ENCODE data around the gene CD22.
"Not testable (repeated sequence)": the region's sequence is repeated elsewhere in the genome, so short reads cannot be mapped to it uniquely, and the experiment has no call there.

The CD22 gene

DNA sequence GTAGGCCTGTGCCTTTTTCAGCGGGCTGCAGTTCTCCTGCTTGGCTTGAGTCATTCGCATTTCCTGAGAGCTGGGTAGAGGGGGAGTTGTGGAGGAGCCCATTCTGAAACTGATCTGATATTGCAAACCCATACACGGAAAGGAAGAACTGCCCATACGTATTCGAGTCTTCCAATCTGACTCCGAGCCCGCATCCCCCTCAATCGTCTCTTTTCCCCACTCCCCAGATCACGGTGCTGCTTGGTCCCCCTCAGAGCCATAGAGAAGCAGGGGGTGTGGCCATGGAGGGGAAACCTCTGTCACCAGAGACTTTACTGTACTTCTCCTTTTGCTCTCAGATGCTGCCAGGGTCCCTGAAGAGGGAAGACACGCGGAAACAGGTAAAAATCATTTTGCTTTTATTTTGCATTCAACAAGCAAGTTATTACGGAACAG, at the start of gene CD22:
CD22 (plus strand) TSS at position 337 of the 435 bp plus-strand sequence. CDS start 2,854 bp downstream, outside the sequence.
- no peak for DNase-seq (ENCODE audit: low spot score)

DNA sequence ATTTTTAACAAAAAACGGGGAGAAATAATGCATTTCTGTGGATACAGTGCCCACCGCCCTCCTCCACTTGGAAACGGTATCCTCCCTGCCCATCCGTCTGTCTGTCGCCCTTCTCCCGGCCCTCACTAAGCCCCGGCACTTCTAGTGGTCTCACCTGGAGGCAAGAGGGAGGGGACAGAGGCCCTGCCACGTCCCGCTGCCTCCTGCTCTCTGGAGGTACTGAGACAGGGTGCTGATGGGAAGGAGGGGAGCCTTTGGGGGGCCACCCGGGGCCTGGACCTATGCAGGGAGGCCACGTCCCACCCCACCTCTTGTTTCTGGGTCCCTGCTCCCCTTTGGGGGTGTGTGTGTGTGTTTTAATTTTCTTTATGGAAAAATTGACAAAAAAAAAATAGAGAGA, 49.6 kb upstream of the CD22 start:
- no peak for DNase-seq (ENCODE audit: low spot score)

DNA sequence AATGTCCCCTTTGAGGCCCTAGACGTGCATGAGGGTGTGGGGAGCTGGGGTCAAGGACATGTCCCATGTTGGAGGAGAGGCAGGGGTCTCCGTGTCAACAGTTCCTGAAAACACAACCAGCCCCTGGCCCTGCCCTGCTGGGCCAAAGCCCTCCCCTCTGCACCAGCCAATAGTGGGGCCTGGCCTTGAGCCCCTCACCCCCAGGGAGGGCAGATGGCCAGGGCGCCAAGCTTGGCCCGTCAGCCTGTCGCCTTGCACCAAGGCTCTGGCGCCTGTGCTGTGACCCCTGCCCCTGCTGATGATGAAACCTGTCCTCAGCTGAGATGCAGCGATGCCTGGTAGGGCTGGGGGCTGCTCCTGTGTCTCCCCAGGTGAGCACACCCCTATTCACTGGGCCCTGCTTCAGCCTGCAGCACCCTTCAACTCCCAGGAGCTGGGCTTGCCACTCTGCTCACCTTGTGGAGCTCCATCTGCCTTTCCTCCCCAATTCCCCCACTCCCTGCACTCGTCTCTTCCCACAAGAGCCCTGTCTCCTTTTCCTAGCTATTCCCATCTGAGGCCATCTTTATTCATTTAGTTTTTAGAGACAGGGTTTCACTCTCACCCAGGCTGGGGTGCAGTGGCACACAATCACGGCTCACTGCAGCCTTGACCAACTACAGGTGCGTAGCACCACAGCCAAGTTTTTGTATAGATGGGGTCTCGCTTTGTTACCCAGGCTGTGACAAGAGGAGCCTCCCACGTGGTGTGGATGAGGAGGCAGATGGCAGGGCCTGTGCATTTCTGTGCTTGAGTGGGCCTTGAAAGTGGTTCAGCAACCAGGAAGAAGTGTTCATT, 48.8 kb upstream of the CD22 start:
- no peak for DNase-seq (ENCODE audit: low spot score)

DNA sequence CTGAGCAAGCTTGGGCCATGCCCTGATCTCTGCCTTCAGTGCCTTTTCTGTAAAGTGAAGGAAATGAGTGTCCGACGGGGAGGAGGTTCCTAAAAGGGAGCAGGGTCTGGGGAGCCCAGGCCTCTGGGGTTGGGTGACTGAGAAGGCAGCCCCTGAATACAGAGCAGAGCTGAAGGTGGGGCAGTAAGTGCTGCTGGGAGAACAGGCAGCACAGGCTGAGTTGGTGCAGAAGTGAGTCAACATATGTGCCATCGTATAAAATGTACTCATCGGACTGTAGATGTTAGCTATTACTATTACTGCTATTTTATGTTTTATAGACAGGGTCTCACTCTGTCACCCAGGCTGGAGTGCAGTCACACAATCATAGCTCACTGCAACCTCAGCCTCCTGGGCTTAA, 47.7 kb upstream of the CD22 start:
- no peak for DNase-seq (ENCODE audit: low spot score)

DNA sequence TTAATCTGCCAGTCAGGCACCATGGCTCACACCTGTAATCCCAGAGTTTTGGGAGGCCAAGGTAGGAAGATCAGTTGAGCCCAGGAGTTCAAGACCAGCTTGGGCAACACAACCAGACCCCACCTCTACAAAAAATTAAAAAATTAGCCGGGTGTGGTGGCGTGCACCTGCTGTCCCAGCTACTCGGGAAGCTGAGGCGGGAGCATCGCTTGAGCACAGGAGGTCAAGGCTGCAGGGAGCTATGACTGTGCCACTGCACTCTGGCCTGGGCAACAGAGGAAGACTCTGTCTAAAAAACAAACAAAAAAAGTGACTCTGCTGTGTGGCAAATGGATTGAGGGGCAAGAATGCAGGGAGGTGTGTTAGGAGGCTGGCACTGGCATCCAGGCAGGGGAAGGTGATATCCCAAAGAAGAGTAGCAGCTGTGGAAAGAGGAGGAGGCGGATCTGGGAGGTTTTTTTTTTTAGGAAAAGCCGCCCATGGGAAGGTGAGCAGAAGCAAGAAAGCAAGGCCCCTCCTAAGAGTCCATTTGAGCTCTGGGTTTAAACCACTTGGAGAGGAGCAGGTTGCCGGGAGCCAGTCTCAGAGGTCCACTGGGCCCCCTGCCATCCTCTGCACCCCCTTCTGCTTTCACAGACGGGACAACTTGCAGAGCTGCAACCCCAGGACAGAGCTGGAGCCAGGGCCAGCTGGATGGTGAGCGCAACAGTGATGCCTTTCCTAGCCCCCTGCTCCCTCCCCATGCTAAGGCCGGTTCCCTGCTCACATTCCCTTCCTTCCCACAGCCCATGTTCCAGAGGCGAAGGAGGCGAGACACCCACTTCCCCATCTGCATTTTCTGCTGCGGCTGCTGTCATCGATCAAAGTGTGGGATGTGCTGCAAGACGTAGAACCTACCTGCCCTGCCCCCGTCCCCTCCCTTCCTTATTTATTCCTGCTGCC, 44.6 kb upstream of the CD22 start:
- no peak for DNase-seq (ENCODE audit: low spot score)

DNA sequence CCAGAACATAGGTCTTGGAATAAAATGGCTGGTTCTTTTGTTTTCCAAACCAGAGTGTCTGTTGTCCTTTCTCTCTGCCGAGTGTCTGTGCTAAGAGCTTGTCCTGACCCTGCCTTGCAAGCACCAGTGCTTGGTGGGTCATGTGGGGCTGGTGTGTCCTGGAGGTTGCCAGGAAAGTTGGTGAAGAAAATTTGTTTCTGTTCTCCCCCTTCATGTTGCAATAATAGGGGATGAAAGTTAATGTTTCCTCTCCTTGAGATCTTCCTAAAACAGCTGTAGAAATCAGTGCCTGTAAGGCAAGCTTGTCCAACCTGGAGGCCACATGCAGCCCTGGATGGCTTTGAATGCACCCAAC, 43.9 kb upstream of the CD22 start:
- DNase-seq (ENCODE audit: low spot score), result no peak

DNA sequence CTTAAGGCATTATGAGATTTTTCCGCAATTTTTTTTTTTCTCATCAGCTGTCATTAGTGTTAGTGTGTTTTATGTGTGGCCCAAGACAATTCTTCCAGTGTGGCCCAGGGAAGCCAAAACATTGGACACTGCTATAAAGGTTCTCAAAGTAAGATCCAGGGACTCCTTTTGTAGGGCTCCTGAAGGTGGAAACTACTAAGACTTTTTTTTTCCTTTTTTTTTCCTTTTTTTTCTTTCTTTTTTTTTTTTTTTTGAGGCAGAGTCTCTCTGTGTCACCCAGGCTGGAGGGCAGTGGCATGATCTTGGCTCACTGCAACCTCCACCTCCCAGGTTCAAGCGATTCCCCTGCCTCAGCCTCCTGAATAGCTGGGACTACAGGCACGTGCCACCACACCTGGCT, 43.5 kb upstream of the CD22 start:
- DNase-seq (ENCODE audit: low spot score), result not testable (repeated sequence)

DNA sequence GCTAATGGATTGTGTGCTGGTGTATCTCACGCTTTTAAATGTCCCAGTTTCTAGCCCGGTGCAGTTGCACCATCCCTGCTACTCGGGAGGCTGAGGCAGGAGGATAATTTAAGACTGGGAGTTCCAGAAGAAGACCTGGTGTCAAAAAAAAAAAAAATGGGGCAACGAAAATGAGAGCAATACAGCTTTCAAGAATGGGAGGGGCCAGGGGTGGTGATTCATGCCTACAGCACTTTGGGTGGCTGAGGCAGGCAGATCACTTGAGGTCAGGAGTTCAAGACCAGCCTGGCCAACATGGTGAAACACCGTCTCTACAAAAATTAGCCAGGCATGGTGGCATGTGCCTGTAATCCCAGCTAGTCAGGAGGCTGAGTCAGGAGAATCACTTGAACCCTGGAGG, 42.9 kb upstream of the CD22 start:
- not testable (repeated sequence) for DNase-seq (ENCODE audit: low spot score)

DNA sequence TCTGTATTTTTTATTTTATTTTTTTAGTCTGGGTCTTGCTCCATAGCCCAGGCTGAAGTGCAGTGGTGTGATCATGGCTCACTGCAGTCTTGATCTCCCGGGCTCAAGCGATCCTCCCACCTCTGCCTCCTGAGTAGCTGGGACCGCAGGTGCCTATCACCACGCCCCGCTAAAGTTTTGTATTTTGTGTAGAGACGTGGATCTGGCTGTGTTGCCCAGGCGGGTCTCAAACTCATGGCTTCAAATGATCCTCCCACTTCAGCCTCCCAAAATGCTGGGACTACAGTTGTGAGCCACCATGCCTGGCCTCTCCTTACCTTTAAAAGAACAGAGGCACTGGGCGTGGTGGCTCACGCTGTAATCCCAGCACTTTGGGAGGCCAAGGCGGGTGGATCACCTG, 41.3 kb upstream of the CD22 start:
- no peak for DNase-seq (ENCODE audit: low spot score)

DNA sequence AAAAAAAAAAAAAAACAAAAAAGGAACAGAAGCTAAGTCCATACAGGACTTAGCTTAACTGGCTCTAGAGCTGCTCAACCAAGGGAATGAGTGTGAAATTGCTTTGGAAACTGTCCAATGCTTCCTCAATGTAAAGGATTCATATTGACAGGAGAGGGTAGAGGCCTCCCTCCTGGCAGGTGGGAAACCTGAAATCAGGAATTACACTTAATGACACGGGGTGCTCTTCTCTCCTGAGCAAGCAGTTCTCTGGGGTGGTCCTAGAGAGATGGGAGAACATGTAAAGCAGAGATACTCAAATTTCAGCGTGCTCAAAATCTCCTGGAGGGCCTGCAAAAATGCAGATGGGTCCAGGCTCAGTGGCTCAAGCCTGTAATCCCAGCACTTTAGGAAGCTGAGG, 40.7 kb upstream of the CD22 start:
- DNase-seq (ENCODE audit: low spot score), result no peak

DNA sequence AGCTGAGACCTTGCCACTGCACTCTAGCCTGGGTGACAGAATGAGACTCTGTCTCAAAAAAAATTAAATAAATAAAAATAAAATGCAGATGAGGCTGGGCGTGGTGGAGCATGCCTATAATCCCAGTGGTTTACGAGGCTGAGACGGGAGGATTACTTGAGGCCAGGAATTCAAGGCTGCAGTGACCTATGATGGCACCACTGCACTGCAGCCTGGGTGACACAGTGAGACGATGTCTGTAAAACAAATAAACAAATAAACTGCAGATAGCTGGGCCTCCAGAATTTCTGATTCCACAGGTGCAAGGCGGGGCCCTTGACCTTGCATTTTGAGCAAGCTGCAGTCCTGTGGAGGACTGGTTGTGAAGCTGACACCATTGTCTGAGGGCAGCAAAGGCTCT, 40.1 kb upstream of the CD22 start:
- no peak for DNase-seq (ENCODE audit: low spot score)

DNA sequence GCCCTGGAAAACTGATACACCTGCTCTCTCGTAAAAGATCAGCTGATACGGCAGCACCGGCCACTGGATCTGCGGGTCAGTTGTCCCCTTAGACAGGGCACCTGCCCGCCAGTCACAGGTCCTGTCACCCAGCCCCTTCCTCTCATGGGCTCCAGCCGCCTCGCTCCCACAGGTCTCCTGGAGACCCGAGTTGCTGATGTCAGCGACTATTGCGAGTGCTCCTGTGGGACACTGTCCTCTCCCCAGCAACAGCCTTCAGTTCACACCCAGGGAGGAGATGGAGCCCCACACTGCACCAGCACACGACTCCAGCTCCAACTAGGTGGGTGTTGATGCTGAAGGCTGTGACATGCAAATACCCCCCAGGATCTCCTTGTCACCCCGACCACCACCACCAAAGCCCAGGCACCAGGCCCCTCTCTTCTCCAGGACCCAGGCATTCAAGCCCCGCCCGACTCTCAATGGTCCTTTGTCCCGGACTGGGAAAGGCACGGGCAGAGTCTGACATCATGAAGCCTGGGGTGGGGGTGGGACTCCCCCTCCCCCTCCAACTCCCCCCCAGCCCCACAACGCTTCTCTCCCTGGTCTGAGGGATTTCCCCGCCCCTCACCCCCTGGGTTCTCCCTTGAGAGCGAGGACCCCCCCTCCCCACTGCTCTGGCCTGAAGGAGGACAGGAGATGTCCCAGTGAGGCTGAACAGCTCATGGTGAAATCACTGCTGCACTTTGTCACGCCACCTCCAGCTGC, 38.4 kb upstream of the CD22 start:
- no peak for DNase-seq (ENCODE audit: low spot score)

DNA sequence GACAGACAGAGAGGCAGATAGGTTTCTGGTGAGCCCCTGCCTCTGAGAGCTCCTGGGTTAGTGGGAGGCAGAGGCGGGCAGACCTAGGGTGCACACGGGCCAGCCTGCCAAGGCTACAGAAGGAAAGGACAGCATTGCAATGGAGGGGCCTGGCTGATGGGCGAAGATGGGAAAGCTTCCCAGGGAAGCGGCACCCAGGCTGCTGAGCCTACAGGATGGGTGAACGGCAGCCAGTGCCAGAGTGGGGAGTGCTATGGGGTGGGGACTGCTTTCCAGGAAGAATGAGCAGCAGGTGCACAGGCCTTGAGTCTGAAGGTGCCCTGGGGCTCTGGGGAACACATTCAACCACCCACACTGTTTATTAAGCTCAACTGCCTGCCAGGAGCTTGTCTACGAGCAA, 37.7 kb upstream of the CD22 start:
- no peak for DNase-seq (ENCODE audit: low spot score)

DNA sequence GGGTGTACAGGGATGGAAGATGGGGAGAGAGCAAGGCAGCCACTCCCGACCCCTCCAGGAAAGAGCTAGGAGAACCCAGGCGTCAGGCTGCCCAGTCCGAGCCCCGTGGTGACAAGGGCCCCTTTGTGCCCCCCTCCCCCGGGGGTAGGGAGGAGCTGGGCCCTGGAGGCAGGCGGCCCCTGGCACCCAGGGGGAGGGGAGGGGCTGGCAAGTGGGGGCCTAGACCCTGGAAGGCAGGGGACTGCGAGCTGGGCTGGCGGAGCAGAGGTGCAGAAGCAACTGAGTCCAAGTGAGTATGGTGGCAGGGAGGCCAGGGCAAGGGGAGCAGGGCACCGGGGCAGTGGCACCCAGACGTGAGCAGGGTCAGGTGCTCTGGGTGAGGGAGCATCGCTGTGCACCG, 37.1 kb upstream of the CD22 start, which contains the start of gene MAG:
MAG (plus strand) TSS at position 246 of the 400 bp plus-strand sequence. CDS start 3,248 bp downstream, outside the sequence.
- no peak for DNase-seq (ENCODE audit: low spot score)

DNA sequence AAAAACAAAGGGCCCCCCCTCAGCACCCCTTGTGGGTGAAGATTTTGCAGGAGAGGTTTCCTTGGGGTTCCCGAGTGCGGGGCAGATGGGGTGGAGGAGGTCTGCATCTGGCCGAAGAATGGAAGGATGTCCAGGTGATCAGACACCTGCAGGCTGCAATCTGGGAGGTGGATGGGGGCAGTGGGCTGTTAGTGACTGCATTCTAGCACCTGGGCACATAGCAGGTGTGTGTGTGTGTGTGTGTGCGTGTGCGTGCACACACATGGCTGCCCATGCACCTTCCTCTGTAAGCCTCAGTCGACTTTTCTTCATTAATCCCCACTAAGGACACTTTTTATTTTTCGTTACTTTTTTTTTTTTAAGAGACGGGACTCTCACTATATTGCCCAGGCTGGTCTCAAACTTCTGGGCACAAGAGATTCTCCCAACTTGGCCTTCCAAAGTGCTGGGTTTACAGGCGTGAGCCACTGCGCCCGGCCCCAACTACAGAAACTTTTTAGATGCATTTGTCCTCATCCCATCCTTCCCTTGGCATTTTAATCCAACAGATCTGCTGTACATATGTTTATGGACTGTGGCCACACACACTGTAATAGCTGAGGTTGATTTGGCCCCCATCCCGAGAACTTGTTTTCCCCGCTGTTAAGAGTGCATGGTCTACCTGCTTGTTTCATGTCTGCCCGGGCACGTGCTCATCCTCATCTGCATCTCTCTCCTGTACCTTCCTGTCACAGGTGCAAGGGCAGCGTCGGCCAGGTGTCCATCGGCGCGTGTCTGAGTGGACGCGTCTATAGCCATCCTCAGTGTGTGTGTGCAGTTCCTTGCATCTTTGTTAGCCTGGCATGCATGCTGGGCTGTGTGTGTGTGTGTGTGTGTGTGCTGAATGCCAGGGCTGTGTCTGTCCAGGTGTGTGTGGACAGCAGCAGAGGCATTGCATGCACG, 36.3 kb upstream of the CD22 start:
- DNase-seq (ENCODE audit: low spot score), result no peak

DNA sequence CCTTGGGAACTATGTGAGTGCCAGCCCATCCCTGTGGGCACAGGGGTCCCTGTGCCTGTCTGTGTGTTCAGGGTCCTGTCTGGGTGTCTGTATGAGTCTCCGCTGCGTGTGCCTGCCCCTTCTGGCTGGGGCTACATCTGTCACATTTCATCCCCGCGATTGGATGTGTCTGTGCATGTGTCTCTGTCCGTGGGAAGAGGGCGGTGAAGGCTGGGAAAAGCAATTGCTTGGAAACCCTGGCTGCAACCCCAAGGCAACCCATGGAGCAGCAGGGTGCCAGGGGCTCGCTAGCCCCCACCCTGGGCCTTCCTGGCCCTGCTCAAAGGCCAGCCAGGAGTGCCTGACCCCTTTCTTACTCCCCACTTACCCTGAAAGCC, 35.6 kb upstream of the CD22 start:
- DNase-seq (ENCODE audit: low spot score), result no peak

DNA sequence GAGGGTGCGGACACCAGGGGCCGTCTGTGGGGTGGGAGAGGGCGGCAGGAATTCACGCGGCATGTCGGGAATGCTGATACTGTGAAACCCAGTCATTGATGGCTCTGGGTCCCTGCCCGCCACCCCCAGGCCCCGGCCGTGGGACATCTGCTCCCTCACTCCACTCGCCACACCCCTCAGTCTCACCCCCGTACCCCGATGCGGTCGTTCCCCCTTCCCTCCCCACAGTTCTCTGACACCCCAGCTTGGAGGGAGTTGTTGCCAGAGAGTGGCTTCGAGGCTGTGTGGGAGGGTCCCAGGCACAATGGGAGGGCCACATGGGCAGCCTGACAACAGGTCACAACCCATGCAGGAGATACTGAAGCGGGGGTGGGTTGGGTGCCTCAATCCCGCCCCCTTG, 35.2 kb upstream of the CD22 start:
- no peak for DNase-seq (ENCODE audit: low spot score)

DNA sequence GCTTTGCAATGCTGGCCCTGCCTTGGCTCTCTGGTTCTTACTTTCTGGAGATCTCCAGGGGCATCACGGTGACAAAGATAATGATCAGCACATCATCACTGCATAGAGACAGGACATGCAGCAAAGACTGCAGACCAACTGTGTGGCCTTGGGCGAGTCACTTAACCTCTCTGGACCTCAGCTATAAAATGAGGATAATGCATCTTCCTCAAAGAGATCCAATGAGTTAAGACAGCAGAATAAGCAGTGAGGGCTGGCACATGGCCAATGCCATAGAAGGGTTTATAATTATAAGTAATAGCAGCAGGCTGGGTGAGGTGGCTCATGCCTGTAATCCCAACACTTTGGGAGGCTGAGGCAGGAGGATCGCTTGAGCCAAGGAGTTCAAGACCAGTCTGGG, 34.7 kb upstream of the CD22 start:
- DNase-seq (ENCODE audit: low spot score), result no peak

DNA sequence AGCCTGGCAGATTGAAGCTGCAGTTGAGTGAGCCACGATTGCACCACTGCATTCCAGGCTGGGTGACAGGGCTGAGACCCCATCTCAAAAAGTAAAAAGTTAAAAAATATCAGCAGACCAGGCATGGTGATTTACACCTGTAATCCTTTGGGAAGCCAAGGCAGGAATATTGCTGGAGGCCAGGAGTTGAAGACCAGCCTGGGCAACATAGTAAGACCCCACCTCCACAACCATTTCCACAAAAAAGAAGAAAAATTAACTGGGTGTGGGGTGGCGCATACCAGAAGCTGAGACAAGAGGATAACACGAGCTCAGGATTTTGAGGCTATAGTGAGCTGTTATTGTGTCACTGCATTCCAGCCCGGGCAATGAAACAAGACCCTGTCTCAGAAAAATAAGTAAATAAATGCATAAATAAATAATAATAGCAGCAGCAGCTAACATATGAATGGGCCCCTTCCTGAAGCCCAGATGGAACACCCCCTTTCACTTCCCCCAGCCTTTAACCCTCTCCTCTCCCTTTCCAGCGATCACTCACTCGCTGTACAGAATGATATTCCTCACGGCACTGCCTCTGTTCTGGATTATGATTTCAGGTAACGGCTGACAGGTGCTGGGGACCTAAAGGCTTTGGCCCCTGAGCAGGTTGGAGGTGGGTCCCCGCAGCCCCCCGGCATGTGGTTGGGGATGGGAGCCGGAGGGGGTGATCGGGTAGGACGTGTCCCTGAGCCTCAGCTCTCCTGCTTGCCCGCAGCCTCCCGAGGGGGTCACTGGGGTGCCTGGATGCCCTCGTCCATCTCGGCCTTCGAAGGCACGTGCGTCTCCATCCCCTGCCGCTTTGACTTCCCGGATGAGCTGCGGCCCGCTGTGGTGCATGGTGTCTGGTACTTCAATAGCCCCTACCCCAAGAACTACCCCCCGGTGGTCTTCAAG, 33.9 kb upstream of the CD22 start:
- no peak for DNase-seq (ENCODE audit: low spot score)

Measured in HuH-7 (cell line).